Heart left ventricle (tissue), 13 donors: ENCODE measurements around the gene RANGRF.

Experiments
- POLR2A ChIP-seq, 2 donors: fragments of 450-650 bp; IDR thresholded peaks; one replicate each; pipeline ENCODE4 v1.6.1; 2017; ENCODE audit warnings: antibody characterized with exemption in 2 of 2, mild to moderate bottlenecking in 2 of 2, moderate library complexity in 2 of 2
- TF ChIP-seq, protein P1 (sequence below), 12 donors: fragments of 200-600 bp; sonication (generic) in 4 of 12; IDR thresholded peaks; one replicate each; pipeline versions ENCODE4 v1.5.0 to v1.8.0; 2018 to 2022; ENCODE audit warnings: antibody characterized with exemption in 12 of 12, mild to moderate bottlenecking in 5 of 12
- donor health status: ischemic (EF 13 %, LVEDD 7.1; RV severe dilation, severe dysfunction).
- donor health status: DM: no; HTN: yes; CAD: no.
- donor health status: DM: no; HTN: no; CAD: no.
- donor health status: ischemic (EF 25% LVEDD 6.9; RV normal size, moderate dysfunction).
- donor health status: ischemic (EF 25% LVEDD 5.7; RV mildly dilated, moderate dysfunction).
- donor health status: ischemic (EF 35%, LVEDD 5.7; RV mildly dilated, moderate dysfunction).
- donor health status: nonischemic (EF 11% LVEDD 7.7; RV severe dilation, severe dysfunction).
- donor health status: DM: yes; HTN: yes; CAD: no.
- donor health status: PGD.
- donor health status: ischemic (EF 29% LVEDD 5.4; RV normal size, mild dysfunction).
- donor health status: nonischemic (EF 23%, LVEDD 6.1; RV moderate dilation, normal function).

DNA sequence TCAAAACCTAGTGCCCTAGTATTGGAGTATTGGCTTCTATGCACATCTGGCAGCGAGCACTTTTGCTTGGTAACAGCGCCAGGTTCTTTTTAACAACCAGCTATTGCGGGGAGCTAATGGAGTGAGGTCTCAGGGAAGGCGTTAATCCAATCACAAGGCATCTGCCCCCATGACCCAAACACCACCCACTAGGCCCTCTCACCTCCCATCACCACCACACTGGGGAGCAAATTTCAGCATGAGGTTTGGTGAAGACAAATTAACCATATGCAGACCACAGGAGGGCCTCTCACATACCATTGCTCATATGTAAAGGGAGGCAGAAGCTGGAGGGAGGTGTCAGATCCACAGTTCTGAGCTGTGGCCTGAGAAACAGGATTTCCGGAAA is 50.3 kb downstream of the RANGRF start:
- no peak for TF ChIP-seq POLR2A (IDR thresholded peaks at IDR 0.05)
- TF ChIP-seq, protein P1, sequence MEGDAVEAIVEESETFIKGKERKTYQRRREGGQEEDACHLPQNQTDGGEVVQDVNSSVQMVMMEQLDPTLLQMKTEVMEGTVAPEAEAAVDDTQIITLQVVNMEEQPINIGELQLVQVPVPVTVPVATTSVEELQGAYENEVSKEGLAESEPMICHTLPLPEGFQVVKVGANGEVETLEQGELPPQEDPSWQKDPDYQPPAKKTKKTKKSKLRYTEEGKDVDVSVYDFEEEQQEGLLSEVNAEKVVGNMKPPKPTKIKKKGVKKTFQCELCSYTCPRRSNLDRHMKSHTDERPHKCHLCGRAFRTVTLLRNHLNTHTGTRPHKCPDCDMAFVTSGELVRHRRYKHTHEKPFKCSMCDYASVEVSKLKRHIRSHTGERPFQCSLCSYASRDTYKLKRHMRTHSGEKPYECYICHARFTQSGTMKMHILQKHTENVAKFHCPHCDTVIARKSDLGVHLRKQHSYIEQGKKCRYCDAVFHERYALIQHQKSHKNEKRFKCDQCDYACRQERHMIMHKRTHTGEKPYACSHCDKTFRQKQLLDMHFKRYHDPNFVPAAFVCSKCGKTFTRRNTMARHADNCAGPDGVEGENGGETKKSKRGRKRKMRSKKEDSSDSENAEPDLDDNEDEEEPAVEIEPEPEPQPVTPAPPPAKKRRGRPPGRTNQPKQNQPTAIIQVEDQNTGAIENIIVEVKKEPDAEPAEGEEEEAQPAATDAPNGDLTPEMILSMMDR (IDR thresholded peaks at IDR 0.05): no peak
